ENCODE measurements around the gene C1orf74.

The C1orf74 gene

GRCh38 chr1:209747580-209748262 is 36.6 kb downstream of the C1orf74 start:
- Histone ChIP-seq H3K27me3 (ENCODE audit: insufficient read depth, low read depth, severe bottlenecking) (peaks cover 14% of the 10 kb centered on the region), H3K9me3 (ENCODE audit: severe bottlenecking) (no peaks in the 10 kb centered on the region), H3K36me3 (no peaks in the 10 kb centered on the region), H3K27ac (no peak overlapping the region), H3K4me3 (ENCODE audit: low read depth, low read length) (no peak overlapping the region)
- TF ChIP-seq CTCF (IDR thresholded peaks at IDR 0.05; ENCODE audit: low read depth, low read length) = peak; percentile 83
- peak; percentile 89 for DNase-seq

DNA sequence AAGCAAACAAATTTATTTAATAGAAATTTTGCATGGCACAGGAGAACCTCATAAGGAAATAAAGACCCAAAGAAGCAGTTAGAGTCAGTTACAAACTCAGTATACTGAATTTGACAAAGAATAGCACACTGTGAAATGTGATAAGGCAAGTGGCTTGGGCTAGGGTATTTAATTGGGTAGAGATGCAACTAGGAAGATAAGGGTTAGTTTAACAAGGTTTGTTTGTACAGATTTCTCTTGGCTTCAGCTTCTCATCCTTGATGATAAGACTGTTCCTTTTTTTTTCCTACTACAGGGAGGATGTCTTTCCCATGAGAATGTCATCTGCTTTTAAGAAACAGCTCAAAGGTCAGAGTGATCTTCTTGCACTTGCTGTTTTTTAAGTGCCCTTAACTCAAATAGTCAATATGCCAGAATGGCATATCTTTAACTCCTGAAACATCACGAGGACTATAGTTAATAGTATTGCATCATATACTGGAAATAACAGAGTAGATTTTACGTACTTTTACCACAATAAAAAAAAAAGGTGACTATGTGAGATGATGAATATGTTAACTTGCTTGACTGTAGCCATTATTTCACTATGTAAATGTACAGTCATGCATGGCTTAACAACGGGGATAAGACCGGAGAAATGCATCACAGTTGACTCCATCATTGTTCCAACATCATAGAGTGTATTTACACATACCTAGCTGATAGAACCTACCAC is 37.8 kb downstream of the C1orf74 start:
- no peaks in the 10 kb centered on the region for H3K9me3 ChIP-seq (ENCODE audit: severe bottlenecking)
- no peak overlapping the region for H3K27ac ChIP-seq
- no peak for TF ChIP-seq CTCF (IDR thresholded peaks at IDR 0.05; ENCODE audit: low read depth, low read length)
- peaks cover 20% of the 10 kb centered on the region for H3K27me3 ChIP-seq (ENCODE audit: insufficient read depth, low read depth, severe bottlenecking)
- H3K4me3 ChIP-seq (ENCODE audit: low read depth, low read length) = no peak overlapping the region
- H3K36me3 ChIP-seq = no peaks in the 10 kb centered on the region
- DNase-seq = no peak

- Histone ChIP-seq H3K9me3 (ENCODE audit: severe bottlenecking) (no peaks in the 10 kb centered on the region), H3K4me3 (ENCODE audit: low read depth, low read length) (no peak overlapping the region), H3K27ac (no peak overlapping the region), H3K36me3 (no peaks in the 10 kb centered on the region), H3K27me3 (ENCODE audit: insufficient read depth, low read depth, severe bottlenecking) (peaks cover 35% of the 10 kb centered on the region)
- no peak for DNase-seq
- TF ChIP-seq CTCF (IDR thresholded peaks at IDR 0.05; ENCODE audit: low read depth, low read length) = no peak
Measured at GRCh38 chr1:209743145-209743482, 41.2 kb downstream of the C1orf74 start.

GRCh38 chr1:209742409-209743144 is 41.8 kb downstream of the C1orf74 start:
- no peak for DNase-seq
- Histone ChIP-seq H3K27ac (no peak overlapping the region), H3K27me3 (ENCODE audit: insufficient read depth, low read depth, severe bottlenecking) (peaks cover 40% of the 10 kb centered on the region), H3K36me3 (no peaks in the 10 kb centered on the region), H3K4me3 (ENCODE audit: low read depth, low read length) (no peak overlapping the region), H3K9me3 (ENCODE audit: severe bottlenecking) (no peaks in the 10 kb centered on the region)
- TF ChIP-seq CTCF (IDR thresholded peaks at IDR 0.05; ENCODE audit: low read depth, low read length) = no peak

DNA sequence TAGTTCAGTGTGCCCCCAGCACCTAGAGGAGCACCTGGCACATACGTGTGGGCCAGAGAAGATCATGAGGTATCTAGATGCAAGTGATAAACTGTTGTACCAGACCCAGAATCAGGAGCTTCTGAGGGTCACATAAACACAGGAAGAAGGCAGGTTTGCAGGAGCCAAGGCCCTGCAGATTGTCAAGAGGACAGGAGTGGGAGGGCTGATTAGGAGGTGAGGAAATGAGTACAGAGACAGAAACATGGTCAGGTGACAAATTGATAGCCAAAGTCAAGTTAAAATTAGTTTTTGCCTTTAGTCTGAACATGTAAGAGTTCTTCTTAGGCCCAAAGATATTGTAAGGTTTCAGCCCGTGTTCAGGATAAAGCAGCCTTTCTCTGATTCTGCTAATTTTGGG is 42.5 kb downstream of the C1orf74 start:
- Histone ChIP-seq H3K4me3 (ENCODE audit: low read depth, low read length) (no peak overlapping the region), H3K27ac (no peak overlapping the region), H3K27me3 (ENCODE audit: insufficient read depth, low read depth, severe bottlenecking) (peaks cover 40% of the 10 kb centered on the region), H3K9me3 (ENCODE audit: severe bottlenecking) (no peaks in the 10 kb centered on the region), H3K36me3 (no peaks in the 10 kb centered on the region)
- TF ChIP-seq CTCF (IDR thresholded peaks at IDR 0.05; ENCODE audit: low read depth, low read length) = no peak
- DNase-seq = no peak

All from WERI-Rb-1 (cell line).